Natural killer cell treated with Interleukin-12 subunit alpha and Interleukin-12 subunit beta and Interleukin-15 and Interleukin-18, amount 100 ng/mL, for 72 hours (primary cell): ENCODE data around the gene ZNF558. TPM values are rescaled to one million over a fixed set of nuclear protein-coding genes. Genes with fewer than 3 reads are reported as not detected.

ENCODE experiments used
- ATAC-seq, 2 donors: fragments of 150-1000 bp; cut with Tn5 transposase in 1 of 2; sonication (Bioruptor Pico), chemical (Tn5 transposase) in 1 of 2; 2 replicates each; pipeline ENCODE4 v1.10.0; 2021
- DNase-seq: peaks from one replicate; pipeline ENCODE4 v3.0.0; 2022; ENCODE audit warnings: low spot score
- H3K27ac Mint-ChIP-seq, 2 donors: 1 replicate in 1 of 2; 2 replicates in 1 of 2; pipeline ENCODE4 v1.8.0; 2022; ENCODE audit warnings: mixed read lengths in 2 of 2, mild to moderate bottlenecking in 1 of 2, moderate library complexity in 1 of 2
- H3K27me3 Mint-ChIP-seq, 2 donors: 1 replicate in 1 of 2; 2 replicates in 1 of 2; pipeline ENCODE4 v1.8.0; 2022; ENCODE audit warnings: mixed read lengths in 2 of 2
- H3K36me3 Mint-ChIP-seq: one replicate; pipeline ENCODE4 v1.8.0; 2022; ENCODE audit warnings: mixed read lengths
- H3K4me1 Mint-ChIP-seq, 2 donors: 1 replicate in 1 of 2; 2 replicates in 1 of 2; pipeline ENCODE4 v1.8.0; 2022; ENCODE audit warnings: low read depth in 2 of 2, mixed read lengths in 2 of 2, mild to moderate bottlenecking in 1 of 2
- H3K4me3 Mint-ChIP-seq: one replicate; pipeline ENCODE4 v1.8.0; 2022; ENCODE audit warnings: mixed read lengths
- H3K9me3 Mint-ChIP-seq: 2 replicates; pipeline ENCODE4 v1.8.0; 2022; ENCODE audit warnings: mixed read lengths
- total RNA-seq, 2 donors: library from RNA; stranded (reverse); gene quantifications; one replicate each; pipeline ENCODE4 v1.2.3, GENCODE V29; 2022

Gene ZNF558
- total RNA-seq: 10 to 100 TPM; 19.2 to 23.1 TPM

GRCh38 chr19:8832132-8833021, at the start of gene ZNF558, which contains the start of gene MBD3L1:
Gene ZNF558 (minus strand): TSS chr19:8832304. CDS start chr19:8822659, 9,645 bp downstream.
Gene MBD3L1 (plus strand): TSS chr19:8832377. CDS start chr19:8842679, 10,302 bp downstream.
- Mint-ChIP-seq H3K27ac (peak within 1 kb of the TSS; percentile 85), H3K4me3 (peak within 1 kb of the TSS; percentile 82), H3K9me3 (no peaks in the 10 kb centered on the region), H3K36me3 (peaks cover 5% of the 10 kb centered on the region), H3K27me3 (peaks cover 0 to 4% of the 10 kb centered on the region in 2 donors), H3K4me1 (peaks cover 9 to 19% of the 10 kb centered on the region in 2 donors)
- ATAC-seq (peak; percentile 96), DNase-seq (peak; percentile 99)

DNA sequence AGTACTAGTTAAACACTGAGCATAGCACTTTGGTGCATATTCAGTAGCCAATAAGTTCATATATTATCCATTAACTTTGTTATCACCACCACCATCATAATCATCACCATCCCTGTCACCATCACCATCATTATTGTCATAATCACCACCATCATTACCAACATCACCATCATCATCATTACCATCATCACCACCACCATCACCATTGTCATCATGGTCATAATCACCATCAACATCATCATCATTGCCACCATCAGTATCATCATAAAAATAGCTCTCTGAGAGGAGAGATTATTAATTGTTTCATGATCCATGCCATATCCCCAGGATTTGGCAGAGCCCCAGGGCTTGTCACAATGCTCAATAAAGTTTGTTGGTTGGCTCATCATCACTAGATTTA, 49.4 kb upstream of the ZNF558 start:
- Mint-ChIP-seq H3K27me3 (peaks cover 22 to 34% of the 10 kb centered on the region in 2 donors), H3K36me3 (peaks cover 6% of the 10 kb centered on the region), H3K4me3 (no peak overlapping the region), H3K9me3 (peaks cover 13% of the 10 kb centered on the region), H3K4me1 (no peaks in the 10 kb centered on the region), H3K27ac (no peak overlapping the region)
- ATAC-seq (no peak), DNase-seq (no peak)

GRCh38 chr19:8880868-8881488, 48.9 kb upstream of the ZNF558 start:
- Mint-ChIP-seq H3K9me3 (peaks cover 13% of the 10 kb centered on the region), H3K27me3 (peaks cover 22 to 34% of the 10 kb centered on the region in 2 donors), H3K36me3 (peaks cover 6% of the 10 kb centered on the region), H3K4me3 (no peak overlapping the region), H3K4me1 (no peaks in the 10 kb centered on the region), H3K27ac (no peak overlapping the region)
- DNase-seq (no peak), ATAC-seq (no peak)

DNA sequence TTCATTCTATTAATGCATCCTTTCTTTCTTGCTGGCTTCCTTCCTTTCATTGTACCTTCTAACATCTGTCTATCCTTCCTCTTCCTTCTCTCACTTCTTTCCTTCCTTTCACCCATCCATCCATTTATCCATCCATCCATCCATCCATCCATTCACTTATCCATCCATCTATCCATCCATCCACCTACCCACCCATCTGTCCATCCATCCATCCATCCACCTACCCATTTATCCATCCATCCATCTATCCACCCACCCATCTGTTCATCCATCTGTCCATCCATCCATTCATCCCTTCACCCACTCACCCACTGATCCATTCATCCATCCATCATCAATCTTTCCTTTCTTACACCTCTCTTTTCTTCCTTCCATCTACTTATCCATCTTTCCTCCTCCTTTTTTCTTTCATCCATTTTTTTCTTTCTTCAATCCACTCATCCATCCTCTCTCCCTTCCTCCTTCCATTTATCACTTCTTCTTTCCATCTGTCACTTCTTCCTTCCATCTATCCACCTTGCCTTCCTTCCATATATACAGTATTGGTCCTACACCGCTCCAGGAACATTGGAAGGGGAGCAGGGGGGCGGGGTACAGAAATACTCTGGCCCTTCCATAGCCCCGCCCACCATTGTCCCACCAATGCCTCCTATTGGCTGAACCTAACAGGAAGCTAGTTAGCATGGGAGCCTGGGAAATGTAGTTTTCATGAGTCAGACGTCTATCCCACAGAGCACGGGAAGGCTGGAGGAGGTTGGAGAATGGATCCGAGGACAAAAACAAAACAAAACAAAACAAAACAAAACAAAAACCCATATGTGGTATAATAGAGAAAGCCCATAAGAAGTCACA, 46.0 kb upstream of the ZNF558 start:
- H3K27me3 Mint-ChIP-seq: peaks cover 28 to 41% of the 10 kb centered on the region in 2 donors
- H3K36me3 Mint-ChIP-seq: peaks cover 6% of the 10 kb centered on the region
- ATAC-seq: no peak
- H3K4me3 Mint-ChIP-seq: no peak overlapping the region
- H3K9me3 Mint-ChIP-seq: peaks cover 13% of the 10 kb centered on the region
- DNase-seq: no peak
- no peaks in the 10 kb centered on the region for H3K4me1 Mint-ChIP-seq
- no peak overlapping the region for H3K27ac Mint-ChIP-seq

- Mint-ChIP-seq H3K27ac (no peak overlapping the region), H3K4me3 (no peak overlapping the region), H3K27me3 (peaks cover 11 to 22% of the 10 kb centered on the region in 2 donors), H3K36me3 (no peaks in the 10 kb centered on the region), H3K9me3 (no peaks in the 10 kb centered on the region), H3K4me1 (no peaks in the 10 kb centered on the region)
- ATAC-seq: no peak
- DNase-seq: no peak
These were observed 34.2 kb upstream of the ZNF558 start for GRCh38 chr19:8866344-8866743.

DNA sequence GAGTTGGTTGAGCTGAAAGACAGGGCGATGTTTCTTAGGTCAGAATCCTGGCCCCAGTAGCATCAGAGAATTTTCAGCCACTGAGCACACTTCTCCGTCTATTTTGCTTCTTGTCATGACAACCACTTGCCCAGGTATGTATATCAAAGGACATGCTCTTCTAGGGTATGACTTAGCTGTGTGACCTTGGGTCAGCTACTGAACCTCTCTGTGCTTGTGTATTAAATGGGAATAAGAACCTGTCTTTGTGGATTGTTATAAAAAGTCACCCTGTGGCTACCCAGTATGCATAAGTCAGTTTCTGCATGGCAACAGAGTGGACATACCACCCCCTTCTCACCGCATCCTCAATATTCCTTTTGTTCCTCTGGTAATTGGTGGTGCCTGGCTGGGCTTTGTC, 26.2 kb upstream of the ZNF558 start:
- Mint-ChIP-seq H3K4me3 (no peak overlapping the region), H3K27me3 (peaks cover 31% of the 10 kb centered on the region in 2 donors), H3K27ac (no peak overlapping the region), H3K4me1 (no peaks in the 10 kb centered on the region), H3K9me3 (no peaks in the 10 kb centered on the region), H3K36me3 (no peaks in the 10 kb centered on the region)
- ATAC-seq: no peak
- no peak for DNase-seq

DNA sequence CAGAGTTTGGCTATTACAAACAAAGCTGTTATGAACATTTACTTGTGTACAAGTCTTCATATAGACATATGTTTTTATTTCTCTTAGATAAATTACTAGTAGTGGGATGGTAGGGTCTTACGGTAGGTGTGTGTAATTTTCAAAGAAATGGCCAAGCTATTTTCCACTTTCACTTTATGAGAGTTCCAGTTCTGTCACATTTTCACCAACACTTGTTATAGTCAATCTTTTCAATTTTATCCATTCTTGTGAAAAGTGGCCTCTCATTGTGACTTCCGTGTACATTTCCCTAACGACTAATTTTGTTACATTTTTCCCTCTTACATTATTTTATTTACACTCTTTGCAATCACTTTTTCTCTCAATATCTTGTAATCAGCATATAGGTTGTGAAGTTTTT, 18.4 kb upstream of the ZNF558 start:
- DNase-seq (no peak), ATAC-seq (no peak)
- Mint-ChIP-seq H3K9me3 (peaks cover 6% of the 10 kb centered on the region), H3K36me3 (no peaks in the 10 kb centered on the region), H3K27me3 (peaks cover 17 to 27% of the 10 kb centered on the region in 2 donors), H3K4me3 (no peak overlapping the region), H3K27ac (no peak overlapping the region), H3K4me1 (no peaks in the 10 kb centered on the region)

DNA sequence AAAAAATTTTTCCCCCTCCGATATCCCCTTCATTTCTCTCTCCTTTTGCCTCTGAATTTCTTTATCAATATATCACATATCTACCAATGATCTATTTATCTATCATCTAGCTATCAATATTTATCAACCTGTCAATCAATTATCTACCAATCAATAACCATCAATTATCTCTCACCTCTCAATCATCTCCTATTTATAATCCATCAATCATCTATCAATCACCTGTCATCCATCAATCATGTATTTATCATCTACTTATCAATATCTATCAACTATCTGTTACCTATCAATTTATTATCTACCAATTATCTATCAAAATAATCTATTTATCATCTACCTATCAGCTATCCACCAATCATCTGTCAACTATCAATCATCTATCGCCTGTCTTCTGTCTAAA, 17.1 kb upstream of the ZNF558 start:
- H3K9me3 Mint-ChIP-seq: peaks cover 6% of the 10 kb centered on the region
- H3K27me3 Mint-ChIP-seq: peaks cover 16 to 27% of the 10 kb centered on the region in 2 donors
- H3K4me3 Mint-ChIP-seq: no peak overlapping the region
- DNase-seq (no peak), ATAC-seq (no peak)
- no peaks in the 10 kb centered on the region for H3K36me3 Mint-ChIP-seq
- H3K4me1 Mint-ChIP-seq: no peaks in the 10 kb centered on the region
- H3K27ac Mint-ChIP-seq: no peak overlapping the region

GRCh38 chr19:8846819-8847218, 14.7 kb upstream of the ZNF558 start:
- H3K4me3 Mint-ChIP-seq: no peak overlapping the region
- peaks cover 6% of the 10 kb centered on the region for H3K9me3 Mint-ChIP-seq
- H3K4me1 Mint-ChIP-seq: no peaks in the 10 kb centered on the region
- ATAC-seq (peak in 1 of 2 donors; percentile 55), DNase-seq (no peak)
- no peak overlapping the region for H3K27ac Mint-ChIP-seq
- H3K27me3 Mint-ChIP-seq: peaks cover 21 to 32% of the 10 kb centered on the region in 2 donors
- no peaks in the 10 kb centered on the region for H3K36me3 Mint-ChIP-seq

GRCh38 chr19:8840708-8841107, 8.6 kb upstream of the ZNF558 start:
- no peak overlapping the region for H3K27ac Mint-ChIP-seq
- DNase-seq (no peak), ATAC-seq (no peak)
- no peak overlapping the region for H3K4me3 Mint-ChIP-seq
- peaks cover 23 to 30% of the 10 kb centered on the region in 2 donors for H3K27me3 Mint-ChIP-seq
- no peaks in the 10 kb centered on the region for H3K4me1 Mint-ChIP-seq
- H3K9me3 Mint-ChIP-seq: no peaks in the 10 kb centered on the region
- no peaks in the 10 kb centered on the region for H3K36me3 Mint-ChIP-seq

DNA sequence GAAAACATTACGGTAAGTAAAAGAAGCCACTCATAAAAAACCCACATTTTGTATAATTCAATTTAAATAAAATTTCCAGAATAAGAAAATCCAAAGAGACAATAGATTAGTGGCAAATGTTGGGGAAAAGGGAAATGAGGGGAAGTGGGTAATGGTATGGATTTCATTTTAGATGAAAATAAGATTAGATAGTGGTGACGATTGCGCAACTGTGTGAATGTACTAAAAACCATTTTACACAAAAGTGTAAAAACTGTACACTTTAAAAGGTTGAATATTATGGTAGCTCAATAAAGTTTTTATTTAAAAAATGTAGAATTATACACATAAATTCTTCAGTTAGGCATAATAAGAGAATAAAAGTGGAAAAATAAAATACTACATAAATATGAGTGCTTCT, 3.8 kb upstream of the ZNF558 start:
- Mint-ChIP-seq H3K4me1 (peaks cover 5 to 15% of the 10 kb centered on the region in 2 donors), H3K36me3 (no peaks in the 10 kb centered on the region), H3K9me3 (no peaks in the 10 kb centered on the region), H3K4me3 (no peak overlapping the region), H3K27me3 (peaks cover 14 to 17% of the 10 kb centered on the region in 2 donors), H3K27ac (no peak overlapping the region)
- ATAC-seq (no peak), DNase-seq (no peak)

GRCh38 chr19:8835446-8835845, 3.3 kb upstream of the ZNF558 start:
- no peak for ATAC-seq
- Mint-ChIP-seq H3K4me3 (no peak overlapping the region), H3K4me1 (peaks cover 5 to 15% of the 10 kb centered on the region in 2 donors), H3K27ac (no peak overlapping the region), H3K36me3 (no peaks in the 10 kb centered on the region), H3K9me3 (no peaks in the 10 kb centered on the region), H3K27me3 (peaks cover 13 to 14% of the 10 kb centered on the region in 2 donors)
- DNase-seq: no peak

- peaks cover 0 to 2% of the 10 kb centered on the region in 2 donors for H3K27me3 Mint-ChIP-seq
These were observed 322 bp downstream of the ZNF558 start for GRCh38 chr19:8831832-8832131.

More at GRCh38 chr19:8831832-8832131, 322 bp downstream of the ZNF558 start:
- H3K4me3 Mint-ChIP-seq: peak overlapping the region; percentile 82
- peak overlapping the region; percentile 85 for H3K27ac Mint-ChIP-seq
- peaks cover 9 to 19% of the 10 kb centered on the region in 2 donors for H3K4me1 Mint-ChIP-seq
- H3K9me3 Mint-ChIP-seq: no peaks in the 10 kb centered on the region
- H3K36me3 Mint-ChIP-seq: peaks cover 5% of the 10 kb centered on the region
- ATAC-seq (peak in 1 of 2 donors; percentile 0), DNase-seq (no peak)
